Measurements from ENCODE around the gene STK36. TPM values are rescaled to one million over a fixed set of nuclear protein-coding genes. Genes with fewer than 3 reads are reported as not detected.

Gene STK36
- total RNA-seq, 2 donors from 2014 or later: 6.0 to 8.5 TPM

DNA sequence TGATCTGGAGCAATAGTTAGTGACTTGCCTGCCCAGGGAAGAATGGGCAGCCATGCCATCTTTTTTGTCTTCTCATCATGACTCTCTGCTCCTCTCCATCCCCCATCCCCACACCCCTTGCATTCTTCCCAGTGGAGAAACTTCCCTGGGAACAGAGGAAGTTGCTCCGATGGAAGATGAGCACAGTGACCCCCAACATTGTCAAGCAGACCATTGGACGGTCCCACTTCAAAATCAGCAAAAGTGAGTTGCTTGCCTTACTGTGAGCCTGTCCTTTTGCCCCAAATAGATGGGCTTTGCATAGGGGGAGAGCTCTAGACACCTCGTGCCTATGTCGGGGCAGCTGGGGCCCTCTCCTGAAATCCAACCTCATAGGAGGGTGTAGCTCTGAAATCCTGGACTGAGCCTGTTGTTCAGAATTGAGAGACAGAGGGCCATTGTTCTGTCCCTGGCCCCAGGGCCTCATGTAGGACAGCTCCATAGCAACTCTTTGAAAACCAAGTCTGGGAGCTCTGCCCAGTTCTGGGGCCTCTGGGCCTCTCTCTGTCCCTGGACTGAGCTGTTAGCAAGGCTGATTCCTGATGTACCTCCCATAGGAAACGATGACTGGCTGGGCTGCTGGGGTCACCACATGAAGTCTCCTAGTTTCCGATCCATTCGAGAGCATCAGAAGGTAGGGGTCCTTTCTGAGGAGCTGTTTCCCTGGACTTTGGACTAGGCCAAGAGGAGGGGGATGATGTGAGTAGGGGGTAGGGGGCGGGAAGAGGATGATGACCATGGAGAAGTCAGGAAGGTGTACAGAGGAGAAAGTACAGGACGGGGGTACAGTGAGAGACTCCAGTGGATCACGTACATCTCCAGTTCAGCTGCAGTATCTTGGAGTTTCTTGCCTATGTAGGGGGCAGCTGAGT lies 73.9 kb downstream of the STK36 start:
- peak overlapping the region; percentile 68 for H3K27ac ChIP-seq
- H3K4me3 ChIP-seq: no peak overlapping the region
- no peaks in the 10 kb centered on the region for H3K9me3 ChIP-seq
- no peaks in the 10 kb centered on the region for H3K27me3 ChIP-seq
- peak; percentile 90 for DNase-seq (ENCODE audit: low spot score)
- peaks cover 0 to 19% of the 10 kb centered on the region in 2 donors for H3K4me1 ChIP-seq
- peaks cover 35% of the 10 kb centered on the region for H3K36me3 ChIP-seq
- TF ChIP-seq, protein P1, sequence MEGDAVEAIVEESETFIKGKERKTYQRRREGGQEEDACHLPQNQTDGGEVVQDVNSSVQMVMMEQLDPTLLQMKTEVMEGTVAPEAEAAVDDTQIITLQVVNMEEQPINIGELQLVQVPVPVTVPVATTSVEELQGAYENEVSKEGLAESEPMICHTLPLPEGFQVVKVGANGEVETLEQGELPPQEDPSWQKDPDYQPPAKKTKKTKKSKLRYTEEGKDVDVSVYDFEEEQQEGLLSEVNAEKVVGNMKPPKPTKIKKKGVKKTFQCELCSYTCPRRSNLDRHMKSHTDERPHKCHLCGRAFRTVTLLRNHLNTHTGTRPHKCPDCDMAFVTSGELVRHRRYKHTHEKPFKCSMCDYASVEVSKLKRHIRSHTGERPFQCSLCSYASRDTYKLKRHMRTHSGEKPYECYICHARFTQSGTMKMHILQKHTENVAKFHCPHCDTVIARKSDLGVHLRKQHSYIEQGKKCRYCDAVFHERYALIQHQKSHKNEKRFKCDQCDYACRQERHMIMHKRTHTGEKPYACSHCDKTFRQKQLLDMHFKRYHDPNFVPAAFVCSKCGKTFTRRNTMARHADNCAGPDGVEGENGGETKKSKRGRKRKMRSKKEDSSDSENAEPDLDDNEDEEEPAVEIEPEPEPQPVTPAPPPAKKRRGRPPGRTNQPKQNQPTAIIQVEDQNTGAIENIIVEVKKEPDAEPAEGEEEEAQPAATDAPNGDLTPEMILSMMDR (IDR thresholded peaks at IDR 0.05): no peak

- TF ChIP-seq, protein P1 (IDR thresholded peaks at IDR 0.05): no peak
- Histone ChIP-seq H3K9me3 (no peaks in the 10 kb centered on the region), H3K36me3 (peaks cover 30% of the 10 kb centered on the region), H3K4me1 (peaks cover 0 to 19% of the 10 kb centered on the region in 2 donors), H3K4me3 (no peak overlapping the region), H3K27ac (peak overlapping the region; percentile 68), H3K27me3 (no peaks in the 10 kb centered on the region)
- DNase-seq (ENCODE audit: low spot score): no peak
Measured at GRCh38 chr2:218746470-218746795, 74.5 kb downstream of the STK36 start.

GRCh38 chr2:218746960-218747359 lies 75.1 kb downstream of the STK36 start:
- Histone ChIP-seq H3K27ac (peak overlapping the region; percentile 37 to 68), H3K9me3 (no peaks in the 10 kb centered on the region), H3K27me3 (no peaks in the 10 kb centered on the region), H3K4me1 (peaks cover 0 to 19% of the 10 kb centered on the region in 2 donors), H3K36me3 (peaks cover 32% of the 10 kb centered on the region), H3K4me3 (no peak overlapping the region)
- TF ChIP-seq, protein P1 (IDR thresholded peaks at IDR 0.05): no peak
- peak; percentile 61 for DNase-seq (ENCODE audit: low spot score)

DNA sequence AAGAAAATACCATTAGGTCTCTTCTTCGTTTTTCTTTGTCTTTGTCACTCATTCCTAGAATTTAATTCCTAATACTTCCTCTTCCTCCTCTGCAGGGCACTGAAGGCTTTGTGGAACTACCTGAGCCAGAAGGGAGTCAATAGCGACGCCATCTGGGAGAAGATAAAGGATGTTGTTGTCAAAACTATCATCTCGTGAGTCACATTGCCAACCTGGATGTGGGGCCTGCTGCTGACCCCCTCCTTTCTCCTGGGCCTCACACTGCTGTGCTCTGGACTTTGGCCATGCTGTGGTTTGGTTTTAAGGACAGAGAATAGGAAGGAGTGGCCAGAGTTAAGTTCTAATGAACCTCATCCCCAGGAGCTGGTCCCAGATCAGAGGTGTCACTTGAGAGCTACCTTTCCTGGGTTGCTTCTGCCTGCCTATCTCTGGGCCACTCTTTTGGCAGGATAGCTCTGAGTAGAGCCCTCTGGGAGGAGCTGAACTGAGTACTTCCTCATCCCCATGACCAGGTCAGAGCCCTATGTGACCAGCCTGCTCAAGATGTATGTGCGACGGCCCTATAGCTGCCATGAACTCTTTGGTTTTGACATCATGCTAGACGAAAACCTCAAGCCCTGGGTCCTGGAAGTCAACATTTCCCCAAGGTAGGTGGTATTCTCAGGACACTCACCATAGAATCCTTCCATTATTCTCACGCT lies 77.0 kb downstream of the STK36 start:
- TF ChIP-seq, protein P1 (IDR thresholded peaks at IDR 0.05): no peak
- no peak overlapping the region for H3K4me3 ChIP-seq
- H3K27ac ChIP-seq: no peak overlapping the region
- H3K9me3 ChIP-seq: no peaks in the 10 kb centered on the region
- no peaks in the 10 kb centered on the region for H3K27me3 ChIP-seq
- H3K36me3 ChIP-seq: peaks cover 51% of the 10 kb centered on the region
- H3K4me1 ChIP-seq: peaks cover 0 to 19% of the 10 kb centered on the region in 2 donors
- DNase-seq (ENCODE audit: low spot score): peak; percentile 30

Other genes with a start within 250 kb of the STK36 start
- gene USP37, start 103.7 kb upstream of the STK36 start, total RNA-seq: 1 to 10 TPM; 5.2 to 5.3 TPM
- gene CNOT9, start 103.2 kb upstream of the STK36 start, total RNA-seq: 10 to 100 TPM; 20.3 to 26.2 TPM
- gene PLCD4, start 64.2 kb upstream of the STK36 start, total RNA-seq: under 1 TPM; 0.51 to 0.70 TPM
- gene ZNF142, start 12.5 kb upstream of the STK36 start, total RNA-seq: 10 to 100 TPM; 13.6 to 17.9 TPM
- 10 to 100 TPM; 16.8 to 21.2 TPM for gene BCS1L, start 12.4 kb upstream of the STK36 start, total RNA-seq
- gene RNF25, start 84 bp upstream of the STK36 start, total RNA-seq: 10 to 100 TPM; 13.9 to 18.2 TPM
- gene TTLL4, start 38.7 kb downstream of the STK36 start, total RNA-seq: 1 to 10 TPM; 8.2 to 9.9 TPM
- gene CYP27A1, start 110.1 kb downstream of the STK36 start, total RNA-seq: 10 to 100 TPM; 17.2 to 23.4 TPM
- under 1 TPM in 1 of 2 donors, not detected in 1; 0.19 TPM for gene PRKAG3, start 159.7 kb downstream of the STK36 start, total RNA-seq
- gene WNT6, start 187.7 kb downstream of the STK36 start, total RNA-seq: 1 to 10 TPM; 1.8 to 2.4 TPM
- gene WNT10A, start 208.8 kb downstream of the STK36 start, total RNA-seq: 1 to 10 TPM in 1 of 2 donors, under 1 TPM in 1; 0.90 to 1.2 TPM